ENCODE data around the gene SREBF2.
"Not testable (repeated sequence)": the region's sequence is repeated elsewhere in the genome, so short reads cannot be mapped to it uniquely, and the experiment has no call there.

SREBF2 gene

DNA sequence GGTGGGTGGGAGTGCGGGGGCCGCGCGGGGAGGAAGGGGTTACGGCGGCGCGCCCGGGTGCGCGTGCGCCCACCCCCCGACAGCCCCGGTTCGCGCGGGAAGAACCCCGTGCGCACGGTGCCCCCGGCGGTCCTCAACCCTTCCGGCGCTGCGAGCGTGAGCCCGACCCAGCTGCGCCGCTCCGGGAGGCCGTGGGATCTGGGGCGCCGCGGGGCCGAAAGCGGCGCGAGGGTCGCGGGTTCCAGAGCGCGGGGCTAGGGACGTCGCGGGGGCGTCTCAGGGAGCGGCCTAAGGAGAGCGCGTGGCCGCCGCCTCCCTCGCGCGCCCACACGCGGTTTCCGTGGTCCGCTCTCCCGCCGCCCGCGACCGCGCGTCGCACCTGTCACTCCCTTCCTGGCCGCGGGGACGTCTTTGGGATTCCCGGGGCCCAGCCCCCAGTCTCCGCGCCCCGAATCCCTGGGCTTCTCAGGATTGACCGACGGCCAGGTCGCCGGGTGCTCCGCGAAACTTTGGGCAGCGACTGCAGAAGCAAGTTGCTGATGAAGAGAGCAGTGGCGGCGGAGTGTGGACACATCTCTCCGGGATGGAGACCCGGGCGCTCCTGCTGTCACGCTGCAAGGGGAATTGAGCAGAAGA is 582 bp downstream of the SREBF2 start:
- Histone ChIP-seq H3K9me3 (ENCODE audit: insufficient read depth, low read depth, low read length) (no peaks in the 10 kb centered on the region), H3K4me3 (ENCODE audit: low read length) (peak overlapping the region; percentile 88), H3K4me1 (ENCODE audit: insufficient read depth, low read length) (peaks cover 10% of the 10 kb centered on the region), H3K27ac (ENCODE audit: low read depth, low read length) (peak overlapping the region; percentile 96), H3K36me3 (ENCODE audit: insufficient read depth, low read length) (peaks cover 29% of the 10 kb centered on the region), H3K9ac (ENCODE audit: low read depth, low read length) (peak overlapping the region; percentile 89), H3K27me3 (ENCODE audit: insufficient read depth, low read length) (no peaks in the 10 kb centered on the region)
- under 1% methylated on average over 86 of the region's 86 CpGs for WGBS

DNA sequence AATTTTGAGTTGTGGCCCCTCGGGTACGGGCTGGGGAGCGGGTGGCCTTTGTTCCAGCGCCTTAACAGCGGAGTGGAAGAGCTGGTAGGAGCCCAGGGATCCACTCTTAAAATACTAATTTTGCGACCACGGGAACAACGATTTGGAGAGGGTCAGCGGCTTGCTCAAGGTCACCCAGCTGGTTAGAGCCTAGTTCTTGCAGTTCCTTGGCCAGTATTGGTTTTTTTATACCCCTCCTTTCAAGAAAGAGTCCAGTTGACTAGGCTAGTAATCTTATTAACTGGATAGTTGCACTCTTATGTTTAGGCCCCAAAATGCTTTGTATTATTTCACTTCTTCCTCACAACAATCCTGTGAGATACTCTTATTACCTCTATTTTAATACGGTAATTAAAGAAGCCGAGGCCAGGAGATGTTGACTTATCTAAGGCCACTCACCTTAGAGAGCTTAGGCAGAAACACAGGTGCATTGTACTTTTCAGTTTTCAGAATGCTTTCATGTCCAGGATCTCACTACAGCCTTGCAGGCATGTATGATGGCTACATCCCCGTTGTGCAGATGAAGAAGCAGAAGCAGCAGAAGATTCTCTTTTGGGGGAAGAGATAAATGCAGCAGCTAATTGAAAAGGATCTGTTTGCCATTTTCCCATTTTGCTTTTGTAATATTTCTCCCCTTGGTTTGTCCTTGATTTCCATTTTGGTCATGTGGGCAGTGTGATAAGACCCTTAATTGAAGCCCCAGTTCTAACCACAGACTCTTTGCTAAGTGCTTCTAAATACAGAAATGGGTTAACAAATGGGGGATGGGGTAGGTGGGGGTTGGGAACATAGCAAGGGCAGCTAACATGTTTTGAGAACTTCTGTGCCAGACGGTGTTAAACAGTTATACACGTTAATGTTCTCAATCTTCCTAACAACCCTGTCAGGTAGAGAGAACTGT is 1.4 kb downstream of the SREBF2 start:
- Histone ChIP-seq H3K4me3 (ENCODE audit: low read length) (peak overlapping the region; percentile 88), H3K36me3 (ENCODE audit: insufficient read depth, low read length) (peaks cover 36% of the 10 kb centered on the region), H3K9me3 (ENCODE audit: insufficient read depth, low read depth, low read length) (no peaks in the 10 kb centered on the region), H3K9ac (ENCODE audit: low read depth, low read length) (peak overlapping the region; percentile 89), H3K27ac (ENCODE audit: low read depth, low read length) (peak overlapping the region; percentile 96), H3K4me1 (ENCODE audit: insufficient read depth, low read length) (peaks cover 10% of the 10 kb centered on the region), H3K27me3 (ENCODE audit: insufficient read depth, low read length) (no peaks in the 10 kb centered on the region)
- 10% methylated on average over 12 of the region's 14 CpGs for WGBS

DNA sequence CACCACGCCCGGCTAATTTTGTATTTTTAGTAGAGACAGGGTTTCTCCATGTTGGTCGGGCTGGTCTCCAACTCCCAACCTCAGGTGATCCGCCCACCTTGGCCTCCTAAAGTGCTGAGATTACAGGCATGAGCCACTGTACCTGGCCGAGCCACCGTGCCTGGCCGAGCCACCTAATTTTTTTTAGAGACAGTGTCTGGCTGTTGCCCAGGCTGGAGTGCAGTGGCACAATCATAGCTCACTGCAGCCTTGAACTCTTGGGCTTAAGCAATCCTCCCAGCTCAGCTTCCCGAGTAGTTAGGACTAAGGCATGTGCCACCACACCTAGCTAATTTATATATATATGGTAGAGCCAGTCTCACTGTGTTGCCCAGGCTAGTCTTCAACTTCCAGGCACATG is 2.6 kb downstream of the SREBF2 start:
- WGBS = 96% methylated on average over 7 of the region's 8 CpGs

DNA sequence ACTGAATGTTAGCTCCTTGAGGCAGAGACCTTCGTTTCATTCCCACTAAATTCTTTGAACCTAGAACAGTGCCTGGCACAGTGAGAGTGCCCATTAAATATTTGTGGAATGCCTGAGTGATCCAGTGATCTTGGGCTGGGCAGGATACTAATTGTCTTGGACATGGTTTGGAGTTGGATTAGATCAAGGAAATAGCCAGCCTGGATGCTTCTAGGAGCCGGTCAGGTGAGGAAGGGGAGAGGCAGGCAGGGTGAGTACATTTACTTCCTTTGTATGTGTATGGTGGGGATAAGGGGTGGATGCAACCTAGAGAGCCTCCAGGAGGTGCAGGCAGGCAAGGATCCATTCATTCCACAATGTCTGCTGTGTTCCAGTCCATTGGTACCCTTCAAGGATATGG is 3.6 kb downstream of the SREBF2 start:
- WGBS = 91% methylated on average over 2 of the region's 2 CpGs
- no peaks in the 10 kb centered on the region for H3K27me3 ChIP-seq (ENCODE audit: insufficient read depth, low read length)
- H3K36me3 ChIP-seq (ENCODE audit: insufficient read depth, low read length) = peaks cover 54% of the 10 kb centered on the region
- no peak overlapping the region for H3K9ac ChIP-seq (ENCODE audit: low read depth, low read length)
- H3K27ac ChIP-seq (ENCODE audit: low read depth, low read length) = no peak overlapping the region
- no peak overlapping the region for H3K4me3 ChIP-seq (ENCODE audit: low read length)
- H3K4me1 ChIP-seq (ENCODE audit: insufficient read depth, low read length) = peaks cover 10% of the 10 kb centered on the region
- H3K9me3 ChIP-seq (ENCODE audit: insufficient read depth, low read depth, low read length) = no peaks in the 10 kb centered on the region

More for the DNA sequence above, 2.6 kb downstream of the SREBF2 start:
- H3K9me3 ChIP-seq (ENCODE audit: insufficient read depth, low read depth, low read length); H3K27ac ChIP-seq (ENCODE audit: low read depth, low read length); H3K4me1 ChIP-seq (ENCODE audit: insufficient read depth, low read length); H3K9ac ChIP-seq (ENCODE audit: low read depth, low read length); H3K4me3 ChIP-seq (ENCODE audit: low read length); H3K27me3 ChIP-seq (ENCODE audit: insufficient read depth, low read length): not testable (repeated sequence)
- peaks cover 43% of the 10 kb centered on the region for H3K36me3 ChIP-seq (ENCODE audit: insufficient read depth, low read length)

DNA sequence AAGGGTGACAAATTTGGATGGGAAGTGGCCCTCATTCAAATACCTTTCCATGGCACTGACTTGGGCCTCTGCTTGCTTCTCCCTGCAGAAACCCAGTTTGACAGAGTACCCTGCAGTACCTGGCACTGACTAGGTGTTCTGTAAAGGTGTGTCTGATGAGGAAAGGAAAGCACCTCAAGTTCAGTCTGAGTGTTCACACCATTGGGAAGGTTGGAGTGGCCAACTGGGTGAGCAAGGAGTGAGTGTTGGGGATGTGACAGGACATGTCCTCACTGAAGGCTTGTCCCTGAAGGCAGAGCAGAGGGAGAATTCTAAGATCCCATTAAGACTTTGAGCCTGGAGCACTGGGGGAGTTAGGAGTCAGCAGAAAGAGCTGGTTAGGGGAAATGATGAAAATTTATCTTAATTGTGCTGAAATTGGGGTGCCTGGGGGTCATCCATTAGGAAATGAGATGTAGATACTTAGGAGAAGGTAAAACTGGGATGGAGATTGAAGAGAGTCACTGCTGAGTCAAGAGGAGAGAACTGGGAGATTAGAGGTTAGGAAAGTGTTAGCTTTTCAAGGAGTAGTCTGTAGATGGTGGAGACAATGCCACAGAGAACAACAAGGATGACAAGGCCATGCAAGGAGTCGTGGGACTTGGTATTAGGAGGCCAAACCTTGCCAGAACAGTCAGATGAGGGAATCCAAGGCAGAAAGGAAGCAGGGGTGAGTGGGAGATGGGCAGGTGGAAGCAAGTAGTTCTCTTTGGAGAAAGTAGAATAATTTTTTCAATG is 6.1 kb downstream of the SREBF2 start:
- Histone ChIP-seq H3K36me3 (ENCODE audit: insufficient read depth, low read length) (peaks cover 73% of the 10 kb centered on the region), H3K4me1 (ENCODE audit: insufficient read depth, low read length) (peaks cover 11% of the 10 kb centered on the region), H3K27ac (ENCODE audit: low read depth, low read length) (no peak overlapping the region), H3K9me3 (ENCODE audit: insufficient read depth, low read depth, low read length) (no peaks in the 10 kb centered on the region), H3K4me3 (ENCODE audit: low read length) (no peak overlapping the region), H3K9ac (ENCODE audit: low read depth, low read length) (no peak overlapping the region), H3K27me3 (ENCODE audit: insufficient read depth, low read length) (no peaks in the 10 kb centered on the region)
- WGBS = 81% methylated on average over 1 of the region's 1 CpG

DNA sequence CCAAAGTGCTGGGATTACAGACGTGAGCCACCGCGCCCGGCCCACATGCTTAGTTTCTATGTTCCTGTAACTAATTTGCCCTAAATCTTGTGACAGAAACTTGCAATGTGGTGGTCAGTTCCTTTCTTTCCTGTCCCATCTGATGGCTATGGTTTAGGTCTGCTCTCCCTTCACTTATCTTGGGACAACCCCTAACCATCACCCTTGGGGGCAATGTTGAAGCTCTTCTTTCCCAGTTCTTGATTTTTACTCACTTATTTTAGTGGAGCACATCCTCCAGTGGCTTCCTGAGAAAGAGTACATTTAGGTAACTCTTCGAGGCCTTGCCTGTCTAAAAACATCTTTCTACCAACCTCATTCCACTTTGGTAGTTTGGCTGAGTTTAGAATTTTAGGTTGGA is 7.3 kb downstream of the SREBF2 start:
- Histone ChIP-seq H3K27me3 (ENCODE audit: insufficient read depth, low read length) (no peaks in the 10 kb centered on the region), H3K9ac (ENCODE audit: low read depth, low read length) (no peak overlapping the region), H3K36me3 (ENCODE audit: insufficient read depth, low read length) (peaks cover 68% of the 10 kb centered on the region), H3K4me1 (ENCODE audit: insufficient read depth, low read length) (peaks cover 11% of the 10 kb centered on the region), H3K9me3 (ENCODE audit: insufficient read depth, low read depth, low read length) (no peaks in the 10 kb centered on the region), H3K27ac (ENCODE audit: low read depth, low read length) (no peak overlapping the region), H3K4me3 (ENCODE audit: low read length) (no peak overlapping the region)
- 95% methylated on average over 4 of the region's 5 CpGs for WGBS

DNA sequence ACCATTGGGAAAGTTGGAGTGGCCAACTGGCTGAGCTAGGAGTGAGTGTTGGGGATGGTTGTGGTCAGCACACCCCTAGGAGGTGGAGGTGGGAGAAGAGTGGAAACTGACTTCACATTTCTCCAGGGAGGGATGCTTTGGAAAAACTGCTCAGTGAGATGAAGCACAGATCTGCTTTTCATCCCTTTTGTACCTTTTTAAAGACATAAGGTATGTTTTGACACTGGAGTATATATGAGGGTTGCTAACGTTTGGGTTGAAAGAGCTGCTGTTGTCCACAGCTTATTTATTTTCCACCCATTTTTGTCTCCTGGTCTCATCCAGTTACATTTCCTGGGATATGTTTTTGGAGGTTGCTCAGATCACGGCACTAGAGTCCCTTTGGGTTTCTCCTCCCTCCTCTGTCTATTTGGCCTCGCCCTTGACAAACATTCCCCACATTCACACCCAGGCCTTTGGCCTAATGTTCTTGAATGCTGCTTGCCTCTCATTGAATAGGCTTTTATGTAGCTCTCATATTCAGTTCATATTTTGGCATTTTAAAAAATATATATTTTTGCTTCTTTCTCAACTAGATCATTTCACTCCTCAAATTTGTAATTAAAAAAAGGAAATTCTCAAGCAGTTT is 8.3 kb downstream of the SREBF2 start:
- Histone ChIP-seq H3K9ac (ENCODE audit: low read depth, low read length) (no peak overlapping the region), H3K27ac (ENCODE audit: low read depth, low read length) (no peak overlapping the region), H3K36me3 (ENCODE audit: insufficient read depth, low read length) (peaks cover 60% of the 10 kb centered on the region), H3K9me3 (ENCODE audit: insufficient read depth, low read depth, low read length) (no peaks in the 10 kb centered on the region), H3K27me3 (ENCODE audit: insufficient read depth, low read length) (no peaks in the 10 kb centered on the region), H3K4me1 (ENCODE audit: insufficient read depth, low read length) (peaks cover 21% of the 10 kb centered on the region), H3K4me3 (ENCODE audit: low read length) (no peak overlapping the region)
- WGBS = 96% methylated on average over 2 of the region's 3 CpGs

DNA sequence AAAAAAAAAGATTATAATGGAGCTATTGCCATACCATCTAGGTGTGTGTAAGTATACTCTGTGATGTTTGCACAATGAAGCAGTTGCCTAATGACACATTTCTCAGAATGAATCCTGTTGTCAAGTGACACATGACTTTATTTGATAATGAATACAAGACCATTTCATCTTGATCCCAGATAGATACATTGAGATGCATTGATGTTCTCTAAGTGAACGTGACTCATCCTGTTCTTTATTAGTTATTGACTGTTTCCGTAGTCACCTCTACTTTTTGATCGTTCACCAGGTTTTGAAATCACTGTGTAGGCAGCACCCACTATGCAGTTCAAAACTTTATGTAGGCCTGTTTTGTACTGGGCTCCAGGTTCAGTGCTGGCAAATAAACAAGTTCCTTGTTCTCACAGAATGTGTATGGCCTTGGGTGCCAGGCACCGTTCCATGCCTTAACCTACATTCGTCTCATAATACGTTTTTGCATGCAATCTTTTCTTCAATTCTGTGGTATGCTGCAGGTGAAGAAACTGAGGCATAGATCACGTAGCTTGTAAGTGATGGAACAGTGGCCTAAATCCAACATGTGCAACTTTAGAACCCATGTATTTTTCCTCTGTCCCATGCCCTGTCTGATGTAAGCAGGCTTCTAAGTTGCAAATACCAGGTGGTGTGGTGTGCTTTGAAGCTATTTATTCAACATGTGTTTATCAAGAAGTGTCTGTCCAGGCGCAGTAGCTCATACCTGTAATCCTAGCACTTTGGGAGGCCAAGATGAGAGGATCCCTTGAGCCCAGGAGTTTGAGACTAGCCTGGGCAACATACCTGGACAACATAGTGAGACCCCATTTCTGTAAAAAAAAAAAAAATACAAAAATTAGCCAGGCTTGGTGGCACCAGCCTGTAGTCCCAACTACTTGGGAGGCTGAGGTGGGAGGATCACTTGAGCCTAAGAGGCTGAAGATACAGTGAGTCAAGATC is 10.4 kb downstream of the SREBF2 start:
- Histone ChIP-seq H3K27me3 (ENCODE audit: insufficient read depth, low read length) (no peaks in the 10 kb centered on the region), H3K27ac (ENCODE audit: low read depth, low read length) (no peak overlapping the region), H3K9ac (ENCODE audit: low read depth, low read length) (no peak overlapping the region), H3K4me1 (ENCODE audit: insufficient read depth, low read length) (peaks cover 33% of the 10 kb centered on the region), H3K4me3 (ENCODE audit: low read length) (no peak overlapping the region), H3K9me3 (ENCODE audit: insufficient read depth, low read depth, low read length) (no peaks in the 10 kb centered on the region), H3K36me3 (ENCODE audit: insufficient read depth, low read length) (peaks cover 45% of the 10 kb centered on the region)
- WGBS = 96% methylated on average over 8 of the region's 8 CpGs

DNA sequence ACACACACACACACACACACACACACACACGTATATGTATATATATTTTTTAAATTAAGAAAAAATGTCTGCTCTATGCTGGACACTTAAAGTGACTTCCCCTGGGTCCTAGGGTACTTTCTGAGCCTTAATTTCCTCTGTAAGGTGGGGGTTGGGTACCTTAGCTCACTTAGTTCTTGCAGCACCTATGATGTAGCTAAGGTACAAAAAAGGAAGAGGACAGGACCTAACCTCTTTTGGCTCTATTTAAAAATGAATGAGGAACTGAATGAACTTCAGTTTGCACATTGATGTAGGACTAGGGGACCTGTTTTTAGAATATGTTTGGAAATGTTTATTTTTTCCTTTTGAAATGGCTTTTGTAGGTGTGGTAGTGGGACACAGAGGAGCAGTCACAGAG is 11.1 kb downstream of the SREBF2 start:
- no peaks in the 10 kb centered on the region for H3K27me3 ChIP-seq (ENCODE audit: insufficient read depth, low read length)
- peaks cover 33% of the 10 kb centered on the region for H3K4me1 ChIP-seq (ENCODE audit: insufficient read depth, low read length)
- H3K9me3 ChIP-seq (ENCODE audit: insufficient read depth, low read depth, low read length) = no peaks in the 10 kb centered on the region
- H3K36me3 ChIP-seq (ENCODE audit: insufficient read depth, low read length) = peaks cover 38% of the 10 kb centered on the region
- H3K27ac ChIP-seq (ENCODE audit: low read depth, low read length) = no peak overlapping the region
- H3K9ac ChIP-seq (ENCODE audit: low read depth, low read length) = no peak overlapping the region
- no peak overlapping the region for H3K4me3 ChIP-seq (ENCODE audit: low read length)
- WGBS = no CpG with 5 or more reads among the region's 1 CpG

DNA sequence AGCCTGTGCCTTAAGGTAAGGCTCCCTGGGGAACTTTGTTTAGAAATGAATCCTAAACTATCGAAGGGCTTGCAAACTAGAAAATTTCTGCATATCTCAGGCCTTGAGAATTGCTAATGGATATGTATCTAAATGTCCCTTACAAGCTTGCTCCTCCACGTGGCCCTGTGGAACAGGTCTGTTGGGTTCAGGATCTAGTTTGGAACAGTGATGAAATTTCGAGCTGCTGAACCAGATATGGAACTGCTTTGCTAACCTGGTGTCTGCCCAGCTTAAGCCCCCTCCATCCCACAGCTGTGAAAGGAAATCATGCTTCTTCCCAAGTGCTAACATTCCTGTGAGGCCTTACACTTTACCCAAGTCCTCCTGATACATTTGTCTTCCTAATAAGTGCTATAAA is 11.6 kb downstream of the SREBF2 start:
- Histone ChIP-seq H3K36me3 (ENCODE audit: insufficient read depth, low read length) (peaks cover 36% of the 10 kb centered on the region), H3K27ac (ENCODE audit: low read depth, low read length) (no peak overlapping the region), H3K27me3 (ENCODE audit: insufficient read depth, low read length) (no peaks in the 10 kb centered on the region), H3K4me1 (ENCODE audit: insufficient read depth, low read length) (peaks cover 33% of the 10 kb centered on the region), H3K9ac (ENCODE audit: low read depth, low read length) (no peak overlapping the region), H3K4me3 (ENCODE audit: low read length) (no peak overlapping the region), H3K9me3 (ENCODE audit: insufficient read depth, low read depth, low read length) (no peaks in the 10 kb centered on the region)
- WGBS = 53% methylated on average over 3 of the region's 3 CpGs
